Germinal center (tissue), 1 donor: ENCODE results near the gene CAB39.

Source experiments
- DNase-seq: peaks from one replicate; pipeline ENCODE4 v3.0.0; 2012; ENCODE audit warnings: mixed read lengths, low spot score

Gene CAB39

DNA sequence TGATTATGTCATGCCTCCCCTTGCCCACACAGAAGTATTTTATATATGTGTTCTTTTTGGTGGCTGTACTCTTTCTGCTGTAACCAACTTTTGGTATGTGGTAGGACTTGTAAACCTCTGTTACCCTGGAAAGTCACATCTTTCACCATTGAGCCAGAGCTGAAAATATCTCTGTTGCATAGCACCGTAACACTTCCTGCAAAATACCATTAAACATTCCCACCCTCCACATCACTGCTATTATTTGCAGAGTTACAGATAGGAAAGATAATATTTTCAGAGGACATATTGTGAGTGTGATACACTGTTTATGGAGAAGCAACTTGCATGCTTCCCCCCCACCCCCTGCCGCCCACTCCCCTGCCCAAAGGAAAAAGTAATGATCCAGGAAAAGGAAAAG is 44.8 kb downstream of the CAB39 start:
- no peak for DNase-seq

DNA sequence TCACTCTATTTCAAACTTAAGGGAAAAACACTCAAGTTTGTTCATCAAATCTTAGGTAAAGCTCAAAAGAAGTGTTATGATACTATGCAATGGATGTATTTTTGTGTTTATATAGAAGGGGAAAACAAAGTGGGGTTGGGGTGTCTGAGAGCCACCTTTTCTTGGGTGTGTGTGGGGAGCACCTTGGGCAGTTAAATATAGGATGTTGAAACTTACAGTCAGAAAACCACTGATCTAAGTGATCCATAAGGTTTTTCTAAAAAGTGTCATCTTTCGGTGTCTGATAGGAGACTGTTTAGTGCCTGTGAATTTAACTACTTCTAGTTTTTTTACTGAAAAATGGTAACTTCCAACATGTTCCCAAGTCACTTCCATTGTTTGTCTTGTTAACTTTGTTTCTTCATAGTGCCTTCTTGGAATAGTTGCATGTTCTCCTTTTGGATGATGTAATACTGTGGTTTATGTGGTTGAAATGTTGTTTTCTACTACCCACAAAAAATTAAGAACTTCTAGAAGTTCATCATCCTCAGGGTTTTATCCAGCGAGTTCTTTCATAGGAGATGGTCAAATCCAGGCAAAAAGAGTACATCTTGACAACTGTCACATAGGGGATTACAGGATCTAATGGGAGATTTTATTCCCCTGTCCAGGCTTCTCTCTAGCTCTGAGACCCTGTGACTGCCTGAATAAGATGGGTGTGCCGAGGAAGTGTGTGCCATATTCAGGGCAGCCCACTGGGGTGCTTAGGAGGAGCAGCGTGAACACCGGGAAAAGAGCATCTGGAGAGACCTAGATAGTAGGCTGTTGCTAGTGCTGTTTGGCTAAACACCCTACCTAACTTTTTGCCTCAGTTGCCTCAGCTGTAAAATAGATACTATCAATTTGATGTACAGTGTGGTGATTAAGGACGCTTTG is 46.2 kb downstream of the CAB39 start:
- DNase-seq, result no peak

GRCh38 chr2:230759481-230760167 is 47.0 kb downstream of the CAB39 start:
- DNase-seq, result no peak

DNA sequence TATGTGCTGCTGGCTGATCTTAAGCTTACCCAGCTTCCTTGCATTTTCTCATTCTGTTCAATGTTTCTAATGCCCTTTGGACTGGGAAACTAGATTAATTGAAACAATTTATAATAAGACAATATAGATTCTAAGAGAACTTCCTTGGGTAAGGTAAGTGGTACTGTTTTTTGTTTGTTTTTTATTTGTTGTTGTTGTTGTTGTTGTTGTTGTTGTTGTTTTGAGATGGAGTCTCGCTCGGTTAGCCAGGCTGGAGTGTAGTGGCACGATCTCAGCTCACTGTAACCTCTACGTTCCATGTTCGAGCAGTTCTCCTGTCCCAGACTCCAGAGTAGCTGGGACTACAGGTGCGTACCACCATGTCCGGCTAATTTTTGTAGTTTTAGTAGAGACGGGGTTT is 49.1 kb downstream of the CAB39 start:
- no peak for DNase-seq

GRCh38 chr2:230762317-230762896 is 49.8 kb downstream of the CAB39 start:
- peak; percentile 53 for DNase-seq

DNA sequence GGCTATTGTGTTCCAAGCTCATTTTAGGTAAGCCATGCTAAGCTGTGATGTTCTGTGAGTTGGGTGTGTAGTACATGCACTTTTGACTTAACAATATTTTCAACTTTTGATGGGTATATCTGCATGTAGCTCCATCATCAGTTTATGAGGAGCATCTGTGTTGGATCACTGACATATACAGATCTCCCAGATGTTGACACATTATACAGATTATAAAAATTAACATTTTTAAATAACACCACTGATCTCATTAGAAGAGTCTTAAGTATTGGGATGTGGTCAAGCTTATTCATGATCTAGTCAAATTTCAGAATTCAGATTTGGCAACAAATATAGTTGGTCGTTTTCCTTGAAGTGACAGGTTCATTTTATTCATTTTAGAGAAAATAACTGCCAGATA is 51.7 kb downstream of the CAB39 start:
- DNase-seq, result no peak

DNA sequence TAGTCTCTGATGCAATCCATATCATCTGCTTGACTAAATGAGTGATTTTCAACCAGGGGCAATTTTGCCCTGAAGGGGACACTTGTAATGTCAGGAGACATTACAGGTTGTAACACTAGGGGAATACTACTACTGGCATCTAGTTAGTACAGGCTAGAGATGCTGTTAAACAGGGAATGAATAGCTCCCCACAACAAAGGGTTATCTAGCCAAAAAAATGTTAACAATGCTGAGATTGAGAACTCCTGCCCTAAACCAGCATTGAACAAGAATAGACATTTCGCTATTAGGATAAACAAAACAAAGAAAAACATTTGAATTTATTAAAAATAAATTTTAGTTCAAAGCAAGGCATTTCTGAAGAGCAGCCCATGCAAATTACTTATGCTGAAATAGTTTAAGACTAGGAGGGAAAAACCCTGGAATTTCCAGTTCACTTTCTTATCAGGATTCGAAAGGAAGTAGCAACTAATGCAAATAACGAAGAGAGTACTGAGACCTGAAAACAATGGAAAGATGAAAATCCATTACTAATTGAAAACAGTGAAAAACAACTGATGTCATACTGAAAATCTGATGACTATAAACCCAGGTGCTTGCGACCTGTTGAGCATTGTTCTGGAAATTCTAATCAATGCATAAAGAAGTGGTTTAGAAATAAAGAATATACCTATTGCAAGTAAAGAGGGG is 53.1 kb downstream of the CAB39 start:
- no peak for DNase-seq

DNA sequence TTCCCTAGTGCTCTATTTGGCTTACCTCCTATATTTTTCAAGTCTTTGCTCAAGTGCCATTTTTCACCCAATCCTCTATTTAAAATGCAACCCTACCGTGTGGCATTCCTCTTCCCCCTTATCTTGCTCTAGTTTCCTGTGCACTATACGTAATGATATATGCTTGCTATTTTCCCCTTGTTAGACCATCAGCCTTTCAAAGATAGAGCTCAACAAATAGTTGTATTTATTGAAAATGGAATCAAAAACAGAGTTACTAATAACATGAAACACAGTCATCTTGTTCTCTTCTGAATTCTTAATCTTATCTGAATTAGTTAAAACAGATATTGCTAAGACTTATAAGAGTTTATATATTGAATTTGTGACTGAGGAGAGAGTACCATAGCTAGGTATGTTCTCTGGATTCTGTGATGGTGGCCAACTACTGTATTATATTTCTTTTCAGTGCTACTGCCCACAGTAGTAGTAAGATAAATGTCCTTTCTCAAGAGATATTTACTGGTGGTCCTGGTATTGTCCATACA is 55.3 kb downstream of the CAB39 start:
- DNase-seq, result no peak

- no peak for DNase-seq
Measured at GRCh38 chr2:230770804-230771203, 58.2 kb downstream of the CAB39 start.

DNA sequence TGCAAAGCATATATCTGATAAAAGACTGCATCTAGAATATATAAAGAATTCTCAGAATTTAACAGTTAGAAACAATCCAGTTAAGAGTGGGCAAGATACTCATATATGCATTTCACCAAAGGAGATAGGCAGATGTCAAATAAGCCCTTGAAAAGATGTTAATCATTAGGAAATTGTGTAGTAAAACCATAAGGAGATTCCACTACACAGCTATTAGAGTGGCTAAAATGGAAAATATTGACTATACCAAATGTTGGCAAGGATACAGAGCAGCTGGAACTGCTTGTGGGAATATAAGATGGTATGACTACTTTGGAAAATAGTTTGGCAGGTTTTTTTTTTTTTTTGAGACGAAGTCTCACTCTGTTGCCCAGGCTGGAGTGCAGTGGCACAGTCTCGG is 59.5 kb downstream of the CAB39 start:
- no peak for DNase-seq

DNA sequence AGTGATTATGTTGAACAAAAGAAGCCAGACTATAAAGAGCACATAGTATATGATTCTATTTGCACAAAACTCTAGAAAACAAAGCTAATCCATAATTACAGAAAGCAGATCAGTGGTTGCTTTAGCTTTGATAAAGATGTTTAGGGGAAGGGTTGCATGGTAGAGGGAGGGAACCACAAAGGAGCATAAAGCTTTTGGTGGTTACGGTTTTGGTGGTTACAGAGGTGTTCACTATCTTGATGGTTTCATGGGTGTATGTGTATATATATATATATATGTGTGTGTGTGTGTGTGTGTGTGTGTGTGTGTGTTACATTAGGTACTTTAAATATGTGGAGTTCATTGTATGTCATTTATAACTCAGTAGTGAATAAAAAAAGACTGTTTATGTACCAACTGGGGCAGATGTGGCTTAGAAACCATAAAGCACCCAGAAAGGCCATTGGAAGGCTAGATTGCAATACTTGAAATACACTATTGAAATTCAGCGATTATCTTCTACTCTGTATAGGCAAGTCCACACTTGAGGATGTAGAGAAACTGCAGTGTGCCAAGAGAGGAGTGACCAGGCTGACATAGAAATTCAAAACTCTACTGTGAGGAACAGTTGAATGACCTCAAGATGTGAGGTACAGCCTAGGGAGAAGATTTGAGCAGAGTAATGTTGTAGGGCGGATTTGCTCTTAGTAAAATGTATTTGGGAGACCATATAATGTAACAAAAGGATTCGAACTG is 60.6 kb downstream of the CAB39 start:
- DNase-seq, result no peak

DNA sequence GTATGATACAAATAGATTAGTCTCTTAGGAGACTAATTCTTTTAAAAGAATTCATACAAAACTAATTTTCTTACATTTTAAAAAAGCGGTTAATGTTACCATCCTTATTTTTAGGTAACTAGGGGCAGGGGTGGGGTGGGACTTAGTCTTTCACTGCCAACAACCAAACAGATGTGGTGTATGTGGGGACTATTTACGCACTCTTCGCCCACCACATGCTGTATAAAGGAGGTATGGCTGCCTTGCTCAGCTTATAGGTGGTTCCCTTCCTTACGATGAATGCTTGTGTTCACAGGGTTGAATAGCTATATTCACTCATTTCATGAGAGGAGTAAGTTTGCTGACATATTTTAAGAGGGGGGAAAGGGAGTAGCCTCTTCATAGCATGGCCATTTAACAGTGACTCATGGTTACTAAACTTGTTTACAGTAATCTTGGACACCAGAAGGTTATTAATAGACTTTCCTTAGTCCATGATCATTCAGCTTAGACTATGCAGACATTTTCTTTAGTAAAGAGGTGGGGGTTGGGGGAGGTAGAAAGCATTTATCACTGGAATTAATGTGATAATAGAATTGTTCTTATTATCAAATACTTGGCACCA is 61.8 kb downstream of the CAB39 start:
- no peak for DNase-seq

DNA sequence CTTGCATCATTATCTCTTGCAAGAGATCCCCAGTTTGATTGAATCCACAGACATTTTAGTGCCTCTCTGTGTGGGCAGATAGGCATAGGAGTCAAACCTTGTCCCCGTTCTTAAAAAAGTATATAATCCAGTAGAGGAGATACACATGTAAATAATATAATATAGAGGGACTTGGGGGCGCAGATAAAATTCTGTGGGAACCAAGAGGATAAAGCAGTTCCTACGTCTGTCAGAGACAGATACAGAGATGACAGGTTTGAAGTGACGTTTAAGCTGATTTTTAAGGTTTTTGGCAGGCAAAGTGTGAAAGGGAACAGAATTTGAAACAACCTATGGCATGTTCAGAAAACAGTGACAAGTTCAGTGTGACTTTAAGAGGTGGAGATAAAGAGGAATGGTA is 63.1 kb downstream of the CAB39 start:
- DNase-seq, result no peak

GRCh38 chr2:230777721-230778120 is 65.1 kb downstream of the CAB39 start:
- DNase-seq, result no peak

DNA sequence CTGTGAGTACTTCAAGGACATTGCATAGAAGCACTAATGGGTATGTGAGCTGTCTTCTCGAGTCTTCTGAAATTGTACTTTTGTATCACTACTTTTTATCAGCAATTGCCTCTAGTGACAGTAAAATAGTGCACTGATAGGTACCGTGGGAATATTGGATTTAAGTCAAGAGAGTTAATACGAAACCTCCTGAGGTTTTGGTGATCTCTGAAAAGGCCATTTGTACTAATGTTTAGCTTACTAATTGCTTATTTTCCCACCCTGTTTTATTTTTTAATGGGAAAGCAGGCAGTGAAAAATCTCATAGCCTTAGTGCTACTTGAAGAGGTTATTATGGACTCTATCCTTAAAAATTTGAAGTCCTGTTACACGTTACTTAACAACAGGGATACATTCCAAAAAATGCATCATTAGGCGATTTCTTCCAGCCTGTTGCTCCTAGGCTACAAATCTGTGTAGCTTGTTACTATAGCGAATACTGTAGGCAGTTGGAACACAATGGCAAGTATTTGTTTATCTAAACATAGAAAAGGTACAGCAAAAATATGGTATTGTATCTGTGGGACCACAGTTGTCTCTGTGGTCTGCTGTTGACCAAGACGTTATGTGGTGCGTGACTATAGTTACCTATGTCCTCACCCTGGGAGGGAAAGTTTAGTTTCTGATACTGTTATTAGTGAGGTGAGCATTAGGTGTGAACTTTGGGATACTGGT is 65.9 kb downstream of the CAB39 start:
- no peak for DNase-seq

- DNase-seq, result no peak
Measured at GRCh38 chr2:230779126-230779525, 66.5 kb downstream of the CAB39 start.

DNA sequence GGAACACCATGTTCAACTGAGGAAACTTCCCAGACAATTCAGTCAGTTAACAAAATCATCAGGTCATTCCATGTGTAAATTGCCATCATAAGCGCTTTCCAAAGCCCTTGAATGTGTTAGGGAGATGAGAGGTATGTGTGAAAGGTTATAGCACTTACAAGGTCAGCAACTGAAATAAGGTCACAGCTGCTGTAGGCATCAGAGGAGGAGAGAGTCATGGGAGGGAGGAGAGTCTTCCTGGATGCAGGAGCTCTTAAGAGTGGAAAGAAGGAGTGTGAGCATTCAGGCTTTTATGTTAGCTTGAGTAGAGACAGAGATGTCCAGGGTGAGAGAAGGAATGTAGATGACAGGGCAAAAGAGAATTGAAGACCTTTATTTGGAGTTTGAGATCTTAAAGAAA is 67.0 kb downstream of the CAB39 start:
- DNase-seq, result no peak

- no peak for DNase-seq
Measured at GRCh38 chr2:230781130-230781797, 68.6 kb downstream of the CAB39 start.

- DNase-seq, result no peak
Measured at GRCh38 chr2:230783101-230783500, 70.5 kb downstream of the CAB39 start.

DNA sequence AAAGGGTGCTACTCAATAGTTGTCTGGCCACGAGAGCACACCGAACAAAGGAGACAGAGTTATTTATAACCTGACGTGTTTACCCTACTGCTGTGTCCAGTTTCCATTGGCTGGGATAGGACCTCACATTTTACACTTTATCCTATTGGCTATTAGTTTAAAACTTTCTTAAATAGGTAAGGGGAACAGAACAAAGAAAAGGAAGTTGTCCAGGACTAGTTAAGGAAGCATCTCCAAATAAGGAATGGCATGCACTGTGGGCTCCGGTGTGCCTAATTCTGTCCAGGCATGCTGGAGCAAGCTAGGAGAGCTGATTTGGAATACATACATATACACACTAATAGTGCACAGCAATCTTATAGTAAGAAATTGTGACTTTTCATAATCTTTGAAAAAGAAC is 72.2 kb downstream of the CAB39 start:
- no peak for DNase-seq
